OCI-LY3 (cell line): ENCODE results near the gene USP30.

Source experiments
- EZH2phosphoT487 ChIP-seq: fragments of 200-600 bp; shearing (Covaris generic); IDR thresholded peaks from 2 replicates; pipeline ENCODE4 v1.6.1; 2018; ENCODE audit warnings: antibody characterized with exemption, mixed run types, low read depth
- TF ChIP-seq, protein P1 (sequence below): fragments of 200-600, 300-600 bp; sonication (generic); IDR thresholded peaks from 2 replicates; pipeline ENCODE4 v1.5.1; 2014; ENCODE audit warnings: antibody characterized with exemption, low read length, low read depth

DNA sequence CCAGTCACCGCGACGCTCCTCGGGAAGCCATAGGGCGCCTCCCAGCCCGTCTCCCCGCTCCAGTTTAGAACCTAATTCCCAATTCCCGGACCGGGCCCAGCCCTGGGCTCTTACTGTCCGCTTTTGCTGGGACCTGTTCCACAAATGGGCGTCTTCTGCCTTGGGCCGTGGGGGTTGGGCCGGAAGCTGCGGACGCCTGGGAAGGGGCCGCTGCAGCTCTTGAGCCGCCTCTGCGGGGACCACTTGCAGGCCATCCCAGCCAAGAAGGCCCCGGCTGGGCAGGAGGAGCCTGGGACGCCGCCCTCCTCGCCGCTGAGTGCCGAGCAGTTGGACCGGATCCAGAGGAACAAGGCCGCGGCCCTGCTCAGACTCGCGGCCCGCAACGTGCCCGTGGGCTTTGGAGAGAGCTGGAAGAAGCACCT is 45.8 kb downstream of the USP30 start:
- TF ChIP-seq, protein P1, sequence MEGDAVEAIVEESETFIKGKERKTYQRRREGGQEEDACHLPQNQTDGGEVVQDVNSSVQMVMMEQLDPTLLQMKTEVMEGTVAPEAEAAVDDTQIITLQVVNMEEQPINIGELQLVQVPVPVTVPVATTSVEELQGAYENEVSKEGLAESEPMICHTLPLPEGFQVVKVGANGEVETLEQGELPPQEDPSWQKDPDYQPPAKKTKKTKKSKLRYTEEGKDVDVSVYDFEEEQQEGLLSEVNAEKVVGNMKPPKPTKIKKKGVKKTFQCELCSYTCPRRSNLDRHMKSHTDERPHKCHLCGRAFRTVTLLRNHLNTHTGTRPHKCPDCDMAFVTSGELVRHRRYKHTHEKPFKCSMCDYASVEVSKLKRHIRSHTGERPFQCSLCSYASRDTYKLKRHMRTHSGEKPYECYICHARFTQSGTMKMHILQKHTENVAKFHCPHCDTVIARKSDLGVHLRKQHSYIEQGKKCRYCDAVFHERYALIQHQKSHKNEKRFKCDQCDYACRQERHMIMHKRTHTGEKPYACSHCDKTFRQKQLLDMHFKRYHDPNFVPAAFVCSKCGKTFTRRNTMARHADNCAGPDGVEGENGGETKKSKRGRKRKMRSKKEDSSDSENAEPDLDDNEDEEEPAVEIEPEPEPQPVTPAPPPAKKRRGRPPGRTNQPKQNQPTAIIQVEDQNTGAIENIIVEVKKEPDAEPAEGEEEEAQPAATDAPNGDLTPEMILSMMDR = no peak
- no peak for TF ChIP-seq EZH2phosphoT487
